ACC112 (cell line): ENCODE data around the gene GAB4.
A peak's percentile ranks its signal among the peaks of the same experiment; 100 is the strongest.
"Not testable (repeated sequence)": the region's sequence is repeated elsewhere in the genome, so short reads cannot be mapped to it uniquely, and the experiment has no call there.

Experiments used
- H2AFZ ChIP-seq: fragments of 200-600 bp; sonication (generic); one replicate; pipeline ENCODE4 v1.6.0; 2017; ENCODE audit warnings: antibody characterized with exemption, low read length; ENCODE audit not compliant: unreplicated experiment
- H3K27ac ChIP-seq: fragments of 200-600 bp; sonication (generic); 2 replicates; pipeline ENCODE4 v1.5.1; 2014; ENCODE audit warnings: low read depth, mild to moderate bottlenecking, antibody characterized with exemption, low read length, moderate library complexity
- H3K27me3 ChIP-seq: fragments of 200-600 bp; sonication (generic); 2 replicates; pipeline ENCODE4 v1.6.1; 2014; ENCODE audit warnings: mild to moderate bottlenecking, antibody characterized with exemption, low read length, moderate library complexity, mixed read lengths; ENCODE audit not compliant: insufficient read depth
- H3K36me3 ChIP-seq: fragments of 200-600 bp; sonication (generic); 2 replicates; pipeline ENCODE4 v1.6.1; 2016; ENCODE audit warnings: mild to moderate bottlenecking, antibody characterized with exemption, low read length, moderate library complexity, mixed read lengths; ENCODE audit not compliant: insufficient read depth
- H3K4me1 ChIP-seq: fragments of 200-600 bp; sonication (generic); one replicate; pipeline ENCODE4 v1.6.1; 2016; ENCODE audit warnings: low read length, mixed read lengths; ENCODE audit not compliant: insufficient read depth, unreplicated experiment, control insufficient read depth
- H3K4me3 ChIP-seq: fragments of 200-600 bp; sonication (generic); 2 replicates; pipeline ENCODE4 v1.5.1; 2014; ENCODE audit warnings: mild to moderate bottlenecking, low read depth, low read length
- H3K79me2 ChIP-seq: fragments of 200-600 bp; sonication (generic); one replicate; pipeline ENCODE4 v1.6.0; 2016; ENCODE audit warnings: low read length; ENCODE audit not compliant: control insufficient read depth, unreplicated experiment, insufficient read depth

GAB4 gene, protein sequence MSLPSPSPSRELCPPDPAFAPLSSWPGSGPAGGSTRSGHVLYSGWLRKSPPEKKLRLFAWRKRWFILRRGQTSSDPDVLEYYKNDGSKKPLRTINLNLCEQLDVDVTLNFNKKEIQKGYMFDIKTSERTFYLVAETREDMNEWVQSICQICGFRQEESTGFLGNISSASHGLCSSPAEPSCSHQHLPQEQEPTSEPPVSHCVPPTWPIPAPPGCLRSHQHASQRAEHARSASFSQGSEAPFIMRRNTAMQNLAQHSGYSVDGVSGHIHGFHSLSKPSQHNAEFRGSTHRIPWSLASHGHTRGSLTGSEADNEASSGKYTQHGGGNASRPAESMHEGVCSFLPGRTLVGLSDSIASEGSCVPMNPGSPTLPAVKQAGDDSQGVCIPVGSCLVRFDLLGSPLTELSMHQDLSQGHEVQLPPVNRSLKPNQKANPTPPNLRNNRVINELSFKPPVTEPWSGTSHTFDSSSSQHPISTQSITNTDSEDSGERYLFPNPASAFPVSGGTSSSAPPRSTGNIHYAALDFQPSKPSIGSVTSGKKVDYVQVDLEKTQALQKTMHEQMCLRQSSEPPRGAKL

DNA sequence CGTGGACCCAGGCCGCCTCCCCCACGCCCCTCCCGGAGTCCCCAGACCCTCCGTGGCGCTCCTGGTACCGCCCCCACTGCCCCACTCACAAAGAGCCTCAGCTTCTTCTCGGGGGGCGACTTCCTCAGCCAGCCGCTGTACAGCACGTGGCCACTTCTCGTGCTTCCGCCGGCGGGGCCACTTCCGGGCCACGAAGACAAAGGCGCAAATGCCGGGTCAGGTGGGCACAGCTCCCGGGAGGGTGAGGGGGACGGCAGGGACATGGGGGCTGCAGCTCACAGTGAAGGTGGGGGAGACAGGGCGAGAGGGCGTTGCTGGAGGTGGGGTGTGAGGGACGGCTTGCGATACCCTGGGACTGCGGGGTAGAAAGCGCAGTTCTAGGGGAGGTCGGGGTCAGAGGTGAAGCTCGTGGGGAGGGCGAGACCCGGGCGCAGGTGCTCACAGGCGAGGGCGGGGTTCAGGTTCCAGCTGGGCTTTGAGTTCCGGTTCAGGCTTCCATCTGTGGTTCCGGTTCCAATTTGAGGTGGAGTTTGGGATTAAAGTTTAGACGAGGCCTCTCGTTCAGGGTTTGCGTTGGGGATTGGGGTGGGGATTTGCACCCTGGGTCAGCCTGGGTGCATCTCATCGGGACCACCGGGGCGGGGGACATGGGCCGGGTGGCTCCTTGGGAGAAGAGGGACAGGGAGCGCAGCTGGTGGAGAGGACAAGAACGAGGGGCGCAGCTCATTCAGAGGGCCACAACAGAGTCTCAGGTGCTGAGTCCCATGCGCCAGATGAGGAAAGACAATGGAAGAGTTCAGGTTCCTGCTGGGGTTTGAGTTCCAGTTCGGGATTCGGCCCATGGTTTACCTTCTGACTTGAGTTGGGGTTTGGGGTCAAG lies at the start of gene GAB4:
GAB4 (minus strand) TSS at position 371 of the 880 bp plus-strand sequence; CDS start at position 263, 108 bp downstream.
- no peaks in the 10 kb centered on the region for H3K4me1 ChIP-seq
- no peak within 1 kb of the TSS for H2AFZ ChIP-seq
- no peak within 1 kb of the TSS for H3K27ac ChIP-seq
- no peaks in the 10 kb centered on the region for H3K79me2 ChIP-seq
- peaks cover 34% of the 10 kb centered on the region for H3K27me3 ChIP-seq
- no peak within 1 kb of the TSS for H3K4me3 ChIP-seq
- no peaks in the 10 kb centered on the region for H3K36me3 ChIP-seq

DNA sequence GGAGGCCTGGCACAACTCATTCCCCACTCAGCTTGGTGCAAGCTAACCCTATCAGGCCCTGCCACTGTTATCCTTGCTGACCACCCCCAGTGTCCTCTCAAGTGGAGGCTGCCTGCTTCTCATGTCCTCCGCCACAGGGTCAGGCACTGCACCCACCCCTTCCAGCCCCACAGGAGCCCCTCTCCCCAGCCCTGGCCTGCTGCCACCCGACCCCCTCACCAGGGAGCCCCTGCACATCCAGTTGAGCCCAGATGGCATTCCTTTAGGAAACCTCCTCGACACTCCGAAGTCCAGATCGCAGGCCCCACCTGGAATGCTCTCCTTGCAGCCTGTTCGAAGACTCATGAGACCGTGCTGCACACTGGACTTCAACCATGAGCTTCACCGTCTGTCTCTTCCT lies 48.8 kb upstream of the GAB4 start:
- H3K79me2 ChIP-seq: no peaks in the 10 kb centered on the region
- no peaks in the 10 kb centered on the region for H3K4me1 ChIP-seq

DNA sequence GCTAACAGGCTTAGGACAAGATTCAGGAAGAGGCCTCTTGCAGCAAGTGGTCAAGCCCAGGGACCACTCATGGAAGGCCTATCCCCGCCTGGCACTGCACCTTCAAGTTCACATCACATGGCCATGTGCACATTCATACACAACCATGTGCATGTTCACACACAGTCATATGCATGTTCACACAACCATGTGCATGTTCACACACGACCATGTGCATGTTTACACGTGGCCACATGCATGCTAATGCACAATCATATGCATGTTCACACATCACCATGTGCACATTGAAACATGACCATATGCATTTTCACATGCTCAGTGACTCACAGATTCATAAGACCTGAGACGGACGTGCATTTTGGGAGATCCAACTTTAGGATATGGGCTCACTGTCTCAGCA lies 48.0 kb upstream of the GAB4 start:
- H3K4me1 ChIP-seq: no peaks in the 10 kb centered on the region
- no peaks in the 10 kb centered on the region for H3K79me2 ChIP-seq
- no peak overlapping the region for H3K27ac ChIP-seq
- H3K4me3 ChIP-seq: no peak overlapping the region
- no peaks in the 10 kb centered on the region for H3K27me3 ChIP-seq
- H3K36me3 ChIP-seq: no peaks in the 10 kb centered on the region
- H2AFZ ChIP-seq: no peak overlapping the region

More for the DNA sequence above, 48.8 kb upstream of the GAB4 start:
- no peak overlapping the region for H2AFZ ChIP-seq
- no peaks in the 10 kb centered on the region for H3K36me3 ChIP-seq
- H3K4me3 ChIP-seq: no peak overlapping the region
- no peaks in the 10 kb centered on the region for H3K27me3 ChIP-seq
- no peak overlapping the region for H3K27ac ChIP-seq

DNA sequence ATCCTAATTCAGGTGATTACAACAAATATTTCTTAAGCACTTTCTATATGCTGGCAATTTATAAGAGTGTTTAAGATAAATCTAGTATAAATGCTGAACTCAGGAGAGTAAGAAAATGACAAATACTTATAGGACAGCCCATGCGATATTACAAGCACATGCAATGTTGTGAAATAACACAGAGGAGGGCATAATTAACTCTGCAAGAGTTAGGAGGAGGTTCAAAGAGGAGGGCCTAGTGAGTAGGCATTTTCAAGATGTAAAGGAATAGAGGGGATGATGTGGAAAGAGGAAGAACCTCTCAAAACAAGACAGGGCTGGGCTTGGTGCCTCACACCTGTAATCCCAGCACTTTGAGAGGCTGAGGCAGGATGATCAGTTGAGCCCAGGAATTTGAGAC lies 39.6 kb upstream of the GAB4 start:
- Histone ChIP-seq H3K4me1 (no peaks in the 10 kb centered on the region), H3K27me3 (no peaks in the 10 kb centered on the region), H3K79me2 (peaks cover 11% of the 10 kb centered on the region), H2AFZ (no peak overlapping the region), H3K4me3 (no peak overlapping the region), H3K27ac (no peak overlapping the region), H3K36me3 (peaks cover 7% of the 10 kb centered on the region; the same call in 1 of the 2 replicates)

DNA sequence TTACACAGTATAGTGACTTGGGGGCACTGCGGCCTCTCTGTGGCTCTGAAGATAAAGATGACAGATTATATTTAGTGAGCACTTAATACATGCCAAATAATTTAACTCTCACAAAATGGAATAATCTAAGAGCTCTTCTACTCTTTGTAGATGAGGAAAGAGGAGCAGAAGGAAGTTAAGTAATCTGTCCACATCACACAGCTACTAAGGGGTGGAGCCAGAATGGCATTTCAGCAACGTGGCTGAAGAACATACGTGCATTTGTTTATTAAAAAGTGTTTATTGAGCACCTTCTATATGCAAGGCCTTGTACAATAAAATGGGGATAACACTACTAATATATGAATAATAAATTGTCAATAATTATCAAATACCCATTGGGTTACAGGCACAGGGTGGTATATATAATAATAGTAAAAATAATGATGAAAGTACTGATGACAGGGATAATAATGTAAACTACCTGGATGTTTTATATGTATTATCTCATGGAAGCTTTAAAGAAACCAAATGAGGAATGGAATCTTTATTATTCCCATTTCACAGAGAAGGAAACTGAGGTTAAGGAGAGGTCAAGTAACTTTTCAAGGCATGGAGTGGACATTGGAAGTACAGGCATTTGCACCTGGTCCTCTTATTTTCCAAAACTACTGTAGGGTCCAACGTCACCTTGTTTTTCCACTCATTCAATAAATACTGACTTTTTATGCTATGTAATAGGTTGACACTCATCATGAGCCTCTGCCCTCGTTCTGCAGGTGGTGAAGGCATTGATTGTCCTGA lies 38.7 kb upstream of the GAB4 start:
- Histone ChIP-seq H3K27ac (no peak overlapping the region), H3K36me3 (peaks cover 7% of the 10 kb centered on the region; the same call in 1 of the 2 replicates), H3K27me3 (no peaks in the 10 kb centered on the region), H3K4me1 (no peaks in the 10 kb centered on the region), H3K79me2 (peaks cover 17% of the 10 kb centered on the region), H3K4me3 (no peak overlapping the region), H2AFZ (no peak overlapping the region)

DNA sequence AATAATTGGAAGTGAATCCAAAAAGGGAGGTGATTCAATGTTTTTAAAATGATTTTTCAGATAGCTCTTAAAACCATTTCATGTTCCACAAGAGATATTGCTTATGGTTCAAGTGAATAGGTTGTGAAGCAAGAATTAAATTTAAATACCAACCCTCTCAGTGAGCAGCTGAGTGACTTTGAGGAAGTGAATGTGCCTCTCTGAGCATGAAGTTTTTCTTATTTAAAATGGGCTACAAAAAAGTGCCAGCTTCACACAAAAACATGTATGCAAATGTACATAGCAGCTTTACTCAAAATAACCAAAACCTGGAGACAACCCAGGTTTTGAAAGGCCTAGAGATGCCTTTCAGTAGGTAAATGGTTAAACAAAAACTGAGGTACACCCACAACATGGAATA lies 35.5 kb upstream of the GAB4 start:
- no peak overlapping the region for H3K27ac ChIP-seq
- no peak overlapping the region for H2AFZ ChIP-seq
- H3K4me3 ChIP-seq: no peak overlapping the region
- H3K79me2 ChIP-seq: peaks cover 46% of the 10 kb centered on the region
- peaks cover 7% of the 10 kb centered on the region; the same call in 1 of the 2 replicates for H3K36me3 ChIP-seq
- no peaks in the 10 kb centered on the region for H3K27me3 ChIP-seq
- H3K4me1 ChIP-seq: no peaks in the 10 kb centered on the region

DNA sequence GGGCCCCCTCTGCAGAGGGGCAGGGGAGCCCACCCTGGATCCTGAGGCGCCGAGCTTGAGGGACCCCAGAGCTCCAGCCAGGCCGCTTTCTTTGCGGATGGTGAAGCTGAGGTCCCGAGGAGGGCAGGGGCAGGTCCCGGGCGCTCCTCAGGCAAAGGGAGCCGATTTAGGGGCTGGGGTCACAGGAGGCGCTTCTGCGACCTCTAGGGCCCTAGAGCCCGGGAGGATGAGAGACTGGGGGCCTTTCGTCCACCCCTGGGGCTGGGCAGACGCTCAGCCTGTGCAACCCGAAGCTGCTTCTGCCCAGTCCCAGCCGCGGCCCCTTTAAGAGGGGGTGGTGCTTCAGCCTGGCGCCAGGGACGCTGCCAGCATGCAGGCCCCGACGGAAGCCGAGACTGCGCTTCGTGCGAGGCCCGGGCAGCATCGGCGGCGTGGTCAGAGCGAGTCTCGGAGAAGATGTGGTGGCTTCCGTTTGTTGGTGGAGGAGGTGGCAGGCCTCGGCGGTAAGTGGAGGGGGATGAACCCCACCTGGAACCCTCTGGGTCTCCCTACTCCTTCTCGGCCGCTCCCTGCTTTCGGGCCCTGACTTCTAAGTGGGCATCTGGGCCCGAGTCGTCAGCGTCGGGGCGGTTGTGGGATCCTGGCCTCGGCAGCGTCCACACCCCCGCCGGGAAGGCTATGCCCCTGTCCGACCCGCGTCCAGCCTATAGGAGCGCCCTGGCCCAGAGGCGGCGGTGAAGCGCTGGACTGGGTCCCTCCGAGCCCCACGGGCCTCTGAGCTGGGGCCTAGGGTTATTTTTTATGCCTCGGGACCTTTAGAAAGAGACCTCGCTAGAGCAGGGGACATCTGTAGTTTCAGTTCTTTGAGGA lies 29.1 kb upstream of the GAB4 start:
- H3K36me3 ChIP-seq, H3K27me3 ChIP-seq, H3K4me1 ChIP-seq: not testable (repeated sequence)
- peak overlapping the region; percentile 79 for H3K4me3 ChIP-seq
- H3K27ac ChIP-seq: peak overlapping the region; percentile 68
- peaks cover 39% of the 10 kb centered on the region for H3K79me2 ChIP-seq
- peak overlapping the region; percentile 50 for H2AFZ ChIP-seq

DNA sequence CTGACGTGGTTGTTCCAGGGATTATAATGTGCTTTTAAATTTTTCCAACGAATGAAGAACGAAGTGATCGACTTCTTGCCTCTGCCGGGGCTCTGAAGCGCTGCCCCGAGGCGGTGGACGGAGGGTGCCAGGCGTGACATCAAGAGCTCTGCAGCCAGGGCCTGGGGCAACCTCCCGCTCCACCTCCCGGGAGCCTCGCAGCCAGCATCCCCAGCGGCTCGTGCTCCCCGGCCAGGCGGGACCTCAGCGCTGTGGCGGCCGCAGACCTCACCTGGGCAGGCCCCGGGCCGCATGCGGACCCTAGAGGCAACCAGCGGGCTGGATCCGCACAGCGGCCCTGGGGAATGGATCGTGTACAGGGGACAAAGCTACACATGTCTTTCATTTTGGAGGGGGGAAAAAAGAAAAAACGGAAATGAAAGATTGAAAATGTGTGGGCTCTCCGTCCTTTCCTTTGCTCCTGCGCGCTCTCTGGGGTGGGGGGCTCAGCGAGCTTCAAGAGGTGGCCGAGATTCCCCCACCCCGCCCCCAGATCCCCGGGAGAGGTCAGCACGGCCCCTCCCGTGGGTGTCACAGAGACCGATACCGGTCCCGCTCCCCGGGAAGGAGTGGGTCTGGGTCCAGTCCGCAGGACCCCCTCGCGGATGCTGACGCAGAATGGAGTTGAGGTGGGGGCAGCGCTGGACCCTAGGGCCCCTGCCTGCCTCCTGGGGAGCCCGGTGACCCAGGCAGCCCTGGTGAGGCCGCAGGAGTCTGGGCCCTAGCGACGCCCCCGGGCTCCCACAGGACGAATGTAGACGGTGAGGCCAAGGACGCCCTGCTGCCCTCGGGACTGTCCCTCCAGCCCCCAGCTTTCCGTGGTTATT lies 28.2 kb upstream of the GAB4 start:
- not testable (repeated sequence) for H3K36me3 ChIP-seq, H3K27me3 ChIP-seq, H3K4me1 ChIP-seq, H2AFZ ChIP-seq, H3K27ac ChIP-seq
- Histone ChIP-seq H3K4me3 (peak overlapping the region; percentile 70), H3K79me2 (peaks cover 30% of the 10 kb centered on the region)

DNA sequence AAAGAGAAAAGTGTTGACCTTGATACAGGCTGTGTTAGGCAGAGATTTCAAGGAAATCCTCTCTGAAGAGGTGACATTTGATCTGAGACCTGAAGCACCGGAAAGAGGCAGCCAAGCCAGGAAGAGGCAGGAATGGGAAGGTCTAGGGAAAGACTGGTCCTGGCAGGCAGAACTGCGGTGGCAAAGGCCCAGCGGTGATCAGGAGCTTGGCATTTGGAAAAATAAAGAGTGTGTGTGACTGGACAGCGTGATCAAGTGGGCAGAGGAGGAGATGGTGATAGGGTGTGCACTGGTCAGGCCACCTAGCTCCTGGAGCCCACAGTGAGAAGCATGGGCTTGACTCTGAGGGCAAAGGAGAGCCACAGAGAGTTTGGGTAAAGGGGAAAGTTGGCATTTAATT lies 27.2 kb upstream of the GAB4 start:
- H3K36me3 ChIP-seq: no peaks in the 10 kb centered on the region
- no peak overlapping the region for H2AFZ ChIP-seq
- no peak overlapping the region for H3K27ac ChIP-seq
- no peaks in the 10 kb centered on the region for H3K27me3 ChIP-seq
- H3K79me2 ChIP-seq: peaks cover 21% of the 10 kb centered on the region
- H3K4me1 ChIP-seq: no peaks in the 10 kb centered on the region
- no peak overlapping the region for H3K4me3 ChIP-seq
